Measurements from ENCODE around the gene PGGHG. TPM values are rescaled to one million over a fixed set of nuclear protein-coding genes. Genes with fewer than 3 reads are reported as not detected.

Gene PGGHG
- total and polyA plus RNA-seq, 2 of the 13 experiments (the other 11 are each of a cell fraction or from before 2014, with no cell fraction given), result 5.9 to 14.8 TPM

- TF ChIP-seq ZBTB40 (IDR thresholded peaks at IDR 0.05) (no peak), ZBTB40 (CRISPR knock-in tag; IDR thresholded peaks at IDR 0.05) (no peak), HOXA3 (CRISPR knock-in tag; IDR thresholded peaks at IDR 0.05) (no peak), ZIK1 (CRISPR knock-in tag; IDR thresholded peaks at IDR 0.05; ENCODE audit: borderline replicate concordance, low read depth) (0 out of 2 replicates have a peak, but pooled peaks have one; percentile 30), FOSL2 (CRISPR knock-in tag; IDR thresholded peaks at IDR 0.05) (no peak), EZH2 (conservative IDR thresholded peaks at IDR 0.05; ENCODE audit: low read depth, low read length) (0 out of 2 replicates have a peak, but pooled peaks have one; percentile 45), HHEX (CRISPR knock-in tag; IDR thresholded peaks at IDR 0.05) (no peak), ZFX (CRISPR knock-in tag; IDR thresholded peaks at IDR 0.05; ENCODE audit: low read depth) (peak; percentile 19; the same call in 1 of the 2 replicates), POLR2A (IDR thresholded peaks at IDR 0.05; ENCODE audit: insufficient read depth in 1 of 2, low read depth in 2 of 2, low read length in 2 of 2) (peak in 1 of 2 experiments; percentile 66; a peak in 2 of 4 replicates), PATZ1 (CRISPR knock-in tag; IDR thresholded peaks at IDR 0.05) (peak; percentile 18; the same call in 1 of the 2 replicates)
These were observed at the start of gene PGGHG (continued) for GRCh38 chr11:288478-289397.
